SH-SY5Y (cell line): ENCODE results near the gene MSMO1.

ENCODE experiments used
- GATA2 ChIP-seq: IDR thresholded peaks from 2 replicates; pipeline ENCODE4 v1.6.1; 2011; ENCODE audit warnings: mild to moderate bottlenecking, low read depth, low read length
- GATA3 ChIP-seq: IDR thresholded peaks from 2 replicates; pipeline ENCODE4 v1.6.1; 2011; ENCODE audit warnings: low read depth, mild to moderate bottlenecking, low read length, moderate library complexity

Gene MSMO1

GRCh38 chr4:165368567-165368966, 41.1 kb downstream of the MSMO1 start:
- no peak for TF ChIP-seq GATA3
- no peak for TF ChIP-seq GATA2

- no peak for TF ChIP-seq GATA3
Measured at GRCh38 chr4:165369522-165369921, 42.1 kb downstream of the MSMO1 start.

- TF ChIP-seq GATA2 (no peak), GATA3 (no peak)
Measured at GRCh38 chr4:165370530-165370929, 43.1 kb downstream of the MSMO1 start.

GRCh38 chr4:165375465-165375864, 48.0 kb downstream of the MSMO1 start:
- TF ChIP-seq GATA3 (no peak), GATA2 (no peak)

- no peak for TF ChIP-seq GATA3
- TF ChIP-seq GATA2 = no peak
Measured at GRCh38 chr4:165378398-165378744, 50.9 kb downstream of the MSMO1 start.

- TF ChIP-seq GATA2 = no peak
- TF ChIP-seq GATA3 = no peak
Measured at GRCh38 chr4:165378745-165379677, 51.5 kb downstream of the MSMO1 start, which contains the start of gene CPE. CPE (plus strand) TSS chr4:165379008; CDS start chr4:165379222, 214 bp downstream.

- TF ChIP-seq GATA2 = no peak
Measured at GRCh38 chr4:165379678-165380064, 52.2 kb downstream of the MSMO1 start.

GRCh38 chr4:165380805-165381204, 53.3 kb downstream of the MSMO1 start:
- TF ChIP-seq GATA3 = no peak

- no peak for TF ChIP-seq GATA2
Measured at GRCh38 chr4:165381821-165382373, 54.4 kb downstream of the MSMO1 start.

GRCh38 chr4:165382640-165383039, 55.2 kb downstream of the MSMO1 start:
- TF ChIP-seq GATA3 (no peak), GATA2 (no peak)

- no peak for TF ChIP-seq GATA2
- no peak for TF ChIP-seq GATA3
Measured at GRCh38 chr4:165383591-165384073, 56.2 kb downstream of the MSMO1 start.

GRCh38 chr4:165384186-165384585, 56.7 kb downstream of the MSMO1 start:
- TF ChIP-seq GATA2 (no peak), GATA3 (no peak)

- TF ChIP-seq GATA2 (no peak), GATA3 (no peak)
Measured at GRCh38 chr4:165384598-165384997, 57.1 kb downstream of the MSMO1 start.

- no peak for TF ChIP-seq GATA3
Measured at GRCh38 chr4:165385126-165385525, 57.7 kb downstream of the MSMO1 start.

- TF ChIP-seq GATA3 = no peak
- TF ChIP-seq GATA2 = no peak
Measured at GRCh38 chr4:165386328-165386727, 58.9 kb downstream of the MSMO1 start.

GRCh38 chr4:165388756-165389155, 61.3 kb downstream of the MSMO1 start:
- TF ChIP-seq GATA2 (no peak), GATA3 (no peak)
